ENCODE measurements around the gene MANBA. TPM values are rescaled to one million over a fixed set of nuclear protein-coding genes. Genes with fewer than 3 reads are reported as not detected.
A peak's percentile ranks its signal among the peaks of the same experiment; 100 is the strongest.

The MANBA gene
- total and polyA plus RNA-seq, 2 of the 4 experiments (the other 2 are of a cell fraction) = 11.5 to 17.2 TPM

- H3K9me1 ChIP-seq (ENCODE audit: insufficient read depth, low read length) = peaks cover 3% of the 10 kb centered on the region; the same call in 1 of the 2 replicates
- dilution Hi-C loops (cut with HindIII; ENCODE audit: low sequenced_read_pairs, unreplicated experiment) = no loop called here
- in situ Hi-C loops (cut with MboI; ENCODE audit: low sequenced_read_pairs) = no loop called here
- H3K9ac ChIP-seq (ENCODE audit: low read depth, low read length) = no peak overlapping the region
- H3K4me2 ChIP-seq (ENCODE audit: low read depth, low read length) = no peak overlapping the region
- no peaks in the 10 kb centered on the region for H3K27me3 ChIP-seq (ENCODE audit: control insufficient read depth, insufficient read depth, low read length)
- H4K20me1 ChIP-seq (ENCODE audit: insufficient read depth, low read length) = no peaks in the 10 kb centered on the region
- no peak overlapping the region for H4K8ac ChIP-seq (ENCODE audit: low read depth in 2 of 2, low read length in 2 of 2)
- intact Hi-C loops (cut with micrococcal nuclease) = no loop called here
- ChIA-PET POLR2A (ENCODE audit: unreplicated experiment) (no interaction called here), CTCF (interaction anchor here (1.9 kb wide), 1 partner anchor 12 kb away, joined by 5 read pairs; no protein-coding TSS in a partner anchor)
- H3K18ac ChIP-seq (ENCODE audit: low read depth, low read length) = no peak overlapping the region
- H2AK9ac ChIP-seq (replicated peaks; ENCODE audit: low read depth, low read length, poor library complexity) = no peak overlapping the region
- no peak overlapping the region for H2BK120ac ChIP-seq (ENCODE audit: low read depth, low read length)
- H3K23ac ChIP-seq (ENCODE audit: low read depth, low read length) = no peak overlapping the region
- no peak for TF ChIP-seq RCOR1 (IDR thresholded peaks at IDR 0.05; ENCODE audit: insufficient replicate concordance, low read length)
- no TSS peak for BruUV-seq (replicated peaks)
- H3K36me3 ChIP-seq (ENCODE audit: control insufficient read depth, insufficient read depth, low read length) = peaks cover 27% of the 10 kb centered on the region
- no peak overlapping the region for H3K56ac ChIP-seq (ENCODE audit: extremely low read depth, insufficient read depth, low read length)
- no peak overlapping the region for H3K27ac ChIP-seq (ENCODE audit: insufficient read depth, low read length)
- H3K4me1 ChIP-seq (ENCODE audit: control insufficient read depth, insufficient read depth, low read length) = peaks cover 2% of the 10 kb centered on the region; the same call in 1 of the 2 replicates
- no peak overlapping the region for H2AK5ac ChIP-seq (ENCODE audit: low read depth, low read length)
- WGBS, 2 experiments (ENCODE audit: extremely low coverage in 2 of 2, insufficient read length in 1 of 2) = no CpG with 5 or more reads among the region's 6 CpGs
- no peaks in the 10 kb centered on the region for H3K9me3 ChIP-seq (ENCODE audit: control insufficient read depth, insufficient read depth, low read length)
- DNase-seq (no peak), ATAC-seq (ENCODE audit: low read depth) (0 out of 2 replicates have a peak, but pooled peaks have one; percentile 11)
- H2BK20ac ChIP-seq (ENCODE audit: low read depth, low read length) = no peak overlapping the region
- no peak overlapping the region for H2BK15ac ChIP-seq (ENCODE audit: low read depth, low read length)
- no peak overlapping the region for H2AFZ ChIP-seq (replicated peaks; ENCODE audit: low read length, poor library complexity)
- no peak overlapping the region for H2BK5ac ChIP-seq (ENCODE audit: low read depth, low read length, poor library complexity, severe bottlenecking)
- H3K4me3 ChIP-seq (ENCODE audit: insufficient read depth, low read depth, low read length) = no peak overlapping the region
- 0 out of 4 replicates have a peak, but pooled peaks cover 0 to 4% of the 10 kb centered on the region in 2 experiments for H3K79me1 ChIP-seq (ENCODE audit: low read depth in 1 of 2, low read length in 2 of 2)
- no peak overlapping the region for H4K5ac ChIP-seq (ENCODE audit: low read depth, low read length)
- H3K4ac ChIP-seq (ENCODE audit: low read depth, low read length) = no peak overlapping the region
- no peak overlapping the region for H4K91ac ChIP-seq (ENCODE audit: insufficient read depth, low read depth, low read length)
- H3K14ac ChIP-seq (replicated peaks; ENCODE audit: low read depth, low read length) = no peak overlapping the region
Measured at GRCh38 chr4:102632241-102633065, 128.3 kb downstream of the MANBA start.
